Astrocyte of the cerebellum (primary cell): ENCODE measurements around the gene UMODL1.

Source experiments
- DNase-seq: peaks from one replicate; pipeline ENCODE4 v3.0.0-alpha.2; 2011; ENCODE audit warnings: low read depth
- H3K4me3 ChIP-seq: 2 replicates; pipeline ENCODE4 v1.5.1; 2011; ENCODE audit warnings: mild to moderate bottlenecking, low read depth, low read length, moderate library complexity
- CTCF ChIP-seq: IDR thresholded peaks from 2 replicates; pipeline ENCODE4 v1.5.1; 2012; ENCODE audit warnings: low read length, low read depth, moderate library complexity, mild to moderate bottlenecking; ENCODE audit errors: missing control alignments
- in situ Hi-C: cut with HindIII; loops from 2 replicates; pipeline ENCODE4 v1.10.0; 2017; ENCODE audit warnings: low sequenced_read_pairs

The UMODL1 gene

GRCh38 chr21:42071146-42071737 is at the start of gene UMODL1:
TSS of gene UMODL1 (plus strand) at chr21:42071317. CDS start at chr21:42071317, 0 bp downstream.
- no peak for TF ChIP-seq CTCF
- in situ Hi-C loops = no loop called here
- DNase-seq = no peak
- H3K4me3 ChIP-seq = no peak within 1 kb of the TSS

- DNase-seq = no peak
- in situ Hi-C loops = no loop called here
- H3K4me3 ChIP-seq = no peak overlapping the region
- no peak for TF ChIP-seq CTCF
These were observed 49.6 kb upstream of the UMODL1 start for GRCh38 chr21:42021371-42022090.

- in situ Hi-C loops = no loop called here
- TF ChIP-seq CTCF = no peak
- H3K4me3 ChIP-seq = no peak overlapping the region
- DNase-seq = no peak
These were observed 49.1 kb upstream of the UMODL1 start for GRCh38 chr21:42022091-42022430.

- H3K4me3 ChIP-seq = no peak overlapping the region
- no peak for TF ChIP-seq CTCF
- in situ Hi-C loops = no loop called here
- no peak for DNase-seq
These were observed 48.2 kb upstream of the UMODL1 start for GRCh38 chr21:42022906-42023305.

GRCh38 chr21:42025376-42026081 is 45.6 kb upstream of the UMODL1 start:
- no peak for TF ChIP-seq CTCF
- in situ Hi-C loops = no loop called here
- DNase-seq = no peak
- H3K4me3 ChIP-seq = no peak overlapping the region

GRCh38 chr21:42026082-42026435 is 45.1 kb upstream of the UMODL1 start:
- no peak for DNase-seq
- no peak overlapping the region for H3K4me3 ChIP-seq
- no peak for TF ChIP-seq CTCF
- in situ Hi-C loops = no loop called here
